CD4-positive, alpha-beta T cell (primary cell): Measurements from ENCODE around the gene ASCC3. TPM values are rescaled to one million over a fixed set of nuclear protein-coding genes. Genes with fewer than 3 reads are reported as not detected.

ENCODE experiments used
- ATAC-seq: fragments of 200-7000 bp; cut with Tn5 transposase; one replicate; pipeline ENCODE4 v1.10.0; 2022; ENCODE audit warnings: mild to moderate bottlenecking; ENCODE audit not compliant: poor library complexity
- CTCF ChIA-PET: fragments of 350-600 bp; sonication (Branson Sonifier 250); formaldehyde crosslinking; loops from one replicate; lab custom pipeline; 2021; ENCODE audit warnings: antibody characterized with exemption, inconsistent platforms; lab: Charles Lee
- POLR2A ChIA-PET: fragments of 350-600 bp; sonication (Branson Sonifier 250); formaldehyde crosslinking; loops from one replicate; lab custom pipeline; 2021; ENCODE audit warnings: antibody characterized with exemption, inconsistent platforms; lab: Charles Lee
- DNase-seq, 14 experiments: peaks; one replicate each; pipeline ENCODE4 v3.0.0-alpha.2; 2013 to 2020; ENCODE audit warnings: mixed read lengths in 2 of 14
- H3K27ac ChIP-seq, 2 donors: one replicate each; pipeline versions ENCODE4 v1.5.1 to v1.7.0; 2013; ENCODE audit warnings: low read length in 2 of 2, low read depth in 1 of 2, mild to moderate bottlenecking in 1 of 2
- H3K27me3 ChIP-seq, 2 experiments: 1 replicate in 1 of 2; 2 replicates in 1 of 2; pipeline versions ENCODE4 v1.6.1 to v1.7.0; 2013; ENCODE audit warnings: low read length in 2 of 2, control low read depth in 1 of 2, mild to moderate bottlenecking in 1 of 2, moderate library complexity in 1 of 2; ENCODE audit not compliant: insufficient read depth in 2 of 2, control insufficient read depth in 1 of 2
- H3K36me3 ChIP-seq: one replicate; pipeline ENCODE4 v1.6.1; 2013; ENCODE audit warnings: low read length, control low read depth; ENCODE audit not compliant: insufficient read depth
- H3K4me1 ChIP-seq: one replicate; pipeline ENCODE4 v1.6.1; 2013; ENCODE audit warnings: low read length, control low read depth; ENCODE audit not compliant: insufficient read depth
- H3K4me3 ChIP-seq: one replicate; pipeline ENCODE4 v1.5.1; 2013; ENCODE audit warnings: mild to moderate bottlenecking, low read length, moderate library complexity
- H3K9me3 ChIP-seq, 2 experiments: 1 replicate in 1 of 2; 2 replicates in 1 of 2; pipeline versions ENCODE4 v1.6.1 to v1.7.0; 2013; ENCODE audit warnings: low read length in 2 of 2, mild to moderate bottlenecking in 2 of 2, control low read depth in 1 of 2, moderate library complexity in 1 of 2; ENCODE audit not compliant: control insufficient read depth in 1 of 2, insufficient read depth in 1 of 2
- H3K27ac Mint-ChIP-seq: one replicate; pipeline ENCODE4 v1.8.0; 2020; ENCODE audit warnings: mixed read lengths
- H3K27me3 Mint-ChIP-seq: one replicate; pipeline ENCODE4 v1.8.0; 2021; ENCODE audit warnings: mixed read lengths
- H3K36me3 Mint-ChIP-seq: one replicate; pipeline ENCODE4 v1.8.0; 2021; ENCODE audit warnings: low read depth, mixed read lengths
- H3K4me1 Mint-ChIP-seq: one replicate; pipeline ENCODE4 v1.8.0; 2021; ENCODE audit warnings: low read depth, mixed read lengths
- H3K4me3 Mint-ChIP-seq: one replicate; pipeline ENCODE4 v1.8.0; 2020; ENCODE audit warnings: mild to moderate bottlenecking, mixed read lengths
- H3K9me3 Mint-ChIP-seq: one replicate; pipeline ENCODE4 v1.8.0; 2020; ENCODE audit warnings: mixed read lengths
- intact Hi-C, 2 experiments: fragments of 100-400 bp; cut with DNase I in 1 of 2; cut with micrococcal nuclease in 1 of 2; formaldehyde crosslinking; loops; one replicate each; pipeline versions ENCODE4 v1.15.1 to v1.9.0; 2023 to 2025; cut with DNase I, micrococcal nuclease
- total RNA-seq, 174 experiments: library from RNA in 2 of 174; stranded (reverse) in 2 of 174; gene quantifications; one replicate each; pipeline ENCODE4 v1.2.3 and lab custom pipeline; 2021 to 2026
- TF ChIP-seq, protein P1 (sequence below): fragments of 200-600 bp; IDR thresholded peaks from one replicate; pipeline ENCODE4 v1.8.0; 2022; ENCODE audit warnings: antibody characterized with exemption, mild to moderate bottlenecking

Gene ASCC3
- total RNA-seq, 2 experiments from 2014 or later: 28.9 to 30.4 TPM

DNA sequence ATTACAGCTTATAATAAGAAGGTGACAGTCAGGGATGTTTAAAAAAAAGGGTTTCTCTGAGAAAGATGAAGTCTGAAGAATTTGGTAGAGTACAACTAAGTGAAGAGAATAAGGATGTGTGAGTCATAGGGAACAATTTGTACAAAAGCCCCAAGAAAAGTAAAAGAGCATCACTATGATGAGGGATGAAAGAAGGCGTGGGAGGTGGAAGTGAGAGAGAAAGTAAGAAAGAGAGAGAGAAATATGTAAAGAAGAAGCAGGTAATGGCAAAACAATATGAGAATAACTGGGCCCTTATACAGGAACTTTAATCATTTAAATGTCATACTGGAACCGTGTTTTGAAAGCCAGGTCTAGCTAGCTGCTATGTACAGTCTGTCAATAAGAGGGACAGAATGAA lies 179.4 kb downstream of the ASCC3 start:
- Histone ChIP-seq H3K27me3 (no peaks in the 10 kb centered on the region), H3K4me1 (no peaks in the 10 kb centered on the region), H3K4me3 (no peak overlapping the region), H3K36me3 (peaks cover 17% of the 10 kb centered on the region), H3K9me3 (peaks cover 7 to 8% of the 10 kb centered on the region in 2 experiments), H3K27ac (no peak overlapping the region)
- intact Hi-C loops: no loop called here
- Mint-ChIP-seq H3K4me1 (no peaks in the 10 kb centered on the region), H3K27me3 (no peaks in the 10 kb centered on the region), H3K27ac (no peak overlapping the region), H3K36me3 (peaks cover 71% of the 10 kb centered on the region), H3K4me3 (no peak overlapping the region), H3K9me3 (peaks cover 13% of the 10 kb centered on the region)
- TF ChIP-seq, protein P1, sequence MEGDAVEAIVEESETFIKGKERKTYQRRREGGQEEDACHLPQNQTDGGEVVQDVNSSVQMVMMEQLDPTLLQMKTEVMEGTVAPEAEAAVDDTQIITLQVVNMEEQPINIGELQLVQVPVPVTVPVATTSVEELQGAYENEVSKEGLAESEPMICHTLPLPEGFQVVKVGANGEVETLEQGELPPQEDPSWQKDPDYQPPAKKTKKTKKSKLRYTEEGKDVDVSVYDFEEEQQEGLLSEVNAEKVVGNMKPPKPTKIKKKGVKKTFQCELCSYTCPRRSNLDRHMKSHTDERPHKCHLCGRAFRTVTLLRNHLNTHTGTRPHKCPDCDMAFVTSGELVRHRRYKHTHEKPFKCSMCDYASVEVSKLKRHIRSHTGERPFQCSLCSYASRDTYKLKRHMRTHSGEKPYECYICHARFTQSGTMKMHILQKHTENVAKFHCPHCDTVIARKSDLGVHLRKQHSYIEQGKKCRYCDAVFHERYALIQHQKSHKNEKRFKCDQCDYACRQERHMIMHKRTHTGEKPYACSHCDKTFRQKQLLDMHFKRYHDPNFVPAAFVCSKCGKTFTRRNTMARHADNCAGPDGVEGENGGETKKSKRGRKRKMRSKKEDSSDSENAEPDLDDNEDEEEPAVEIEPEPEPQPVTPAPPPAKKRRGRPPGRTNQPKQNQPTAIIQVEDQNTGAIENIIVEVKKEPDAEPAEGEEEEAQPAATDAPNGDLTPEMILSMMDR: no peak
- ChIA-PET CTCF (no interaction called here), POLR2A (no interaction called here)
- DNase-seq (no peak), ATAC-seq (no peak)

DNA sequence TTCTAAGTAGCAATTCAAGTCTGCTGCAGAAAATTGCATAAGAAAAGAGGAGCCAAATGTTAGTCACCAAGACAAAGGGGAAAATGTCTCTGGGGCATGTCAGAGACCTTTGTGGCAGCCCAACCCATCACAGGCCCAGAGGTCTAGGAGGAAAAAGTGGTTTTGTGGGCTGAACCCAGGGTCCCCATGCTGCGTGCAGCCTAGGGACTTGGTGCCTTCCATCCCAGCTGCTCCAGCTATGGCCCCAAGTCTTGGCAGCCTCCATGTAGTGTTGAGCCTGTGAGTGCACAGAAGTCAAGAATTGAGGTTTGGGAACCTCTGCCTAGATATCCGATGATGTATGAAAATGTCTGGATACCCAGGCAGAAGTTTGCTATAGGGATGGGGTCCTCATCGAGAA lies 181.1 kb downstream of the ASCC3 start:
- Mint-ChIP-seq H3K27ac (no peak overlapping the region), H3K4me3 (no peak overlapping the region), H3K27me3 (no peaks in the 10 kb centered on the region), H3K4me1 (no peaks in the 10 kb centered on the region), H3K36me3 (peaks cover 57% of the 10 kb centered on the region), H3K9me3 (peaks cover 13% of the 10 kb centered on the region)
- Histone ChIP-seq H3K4me3 (no peak overlapping the region), H3K9me3 (peaks cover 7 to 8% of the 10 kb centered on the region in 2 experiments), H3K36me3 (peaks cover 15% of the 10 kb centered on the region), H3K4me1 (no peaks in the 10 kb centered on the region), H3K27me3 (no peaks in the 10 kb centered on the region), H3K27ac (no peak overlapping the region)
- TF ChIP-seq, protein P1: no peak
- intact Hi-C loops: no loop called here
- POLR2A ChIA-PET: no interaction called here
- CTCF ChIA-PET: no interaction called here
- DNase-seq (no peak), ATAC-seq (no peak)

DNA sequence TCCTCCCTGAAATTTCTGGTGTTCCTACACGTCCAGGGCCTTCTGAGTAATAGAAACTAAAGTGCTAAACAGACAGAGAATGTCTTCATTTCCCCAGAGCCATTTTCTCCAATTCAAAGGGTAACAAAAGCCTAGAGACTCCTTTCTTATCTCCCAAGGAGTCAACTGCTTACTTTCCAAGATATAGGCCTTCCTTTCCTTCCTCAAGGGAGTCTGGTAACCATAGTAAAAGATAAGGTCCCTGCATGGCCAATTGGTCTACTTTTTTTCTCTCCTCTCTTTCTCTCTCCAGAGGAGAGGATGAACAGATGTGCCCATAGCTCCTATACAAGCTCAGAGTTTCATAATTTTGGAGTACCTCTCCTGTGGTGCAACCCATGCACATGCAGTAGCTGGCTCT lies 185.7 kb downstream of the ASCC3 start:
- Mint-ChIP-seq H3K4me1 (no peaks in the 10 kb centered on the region), H3K36me3 (peaks cover 27% of the 10 kb centered on the region), H3K9me3 (peaks cover 6% of the 10 kb centered on the region), H3K4me3 (no peak overlapping the region), H3K27ac (no peak overlapping the region), H3K27me3 (no peaks in the 10 kb centered on the region)
- CTCF ChIA-PET: no interaction called here
- Histone ChIP-seq H3K27me3 (no peaks in the 10 kb centered on the region), H3K4me3 (no peak overlapping the region), H3K27ac (no peak overlapping the region), H3K9me3 (peaks cover 0 to 6% of the 10 kb centered on the region in 2 experiments), H3K4me1 (no peaks in the 10 kb centered on the region), H3K36me3 (no peaks in the 10 kb centered on the region)
- intact Hi-C loops: no loop called here
- no peak for ATAC-seq
- TF ChIP-seq, protein P1: no peak
- POLR2A ChIA-PET: no interaction called here
- DNase-seq: no peak
